ENCODE results near the gene CCL1.

GRCh38 chr17:34399725-34400124 lies 36.7 kb upstream of the CCL1 start:
- TF ChIP-seq, protein P1, sequence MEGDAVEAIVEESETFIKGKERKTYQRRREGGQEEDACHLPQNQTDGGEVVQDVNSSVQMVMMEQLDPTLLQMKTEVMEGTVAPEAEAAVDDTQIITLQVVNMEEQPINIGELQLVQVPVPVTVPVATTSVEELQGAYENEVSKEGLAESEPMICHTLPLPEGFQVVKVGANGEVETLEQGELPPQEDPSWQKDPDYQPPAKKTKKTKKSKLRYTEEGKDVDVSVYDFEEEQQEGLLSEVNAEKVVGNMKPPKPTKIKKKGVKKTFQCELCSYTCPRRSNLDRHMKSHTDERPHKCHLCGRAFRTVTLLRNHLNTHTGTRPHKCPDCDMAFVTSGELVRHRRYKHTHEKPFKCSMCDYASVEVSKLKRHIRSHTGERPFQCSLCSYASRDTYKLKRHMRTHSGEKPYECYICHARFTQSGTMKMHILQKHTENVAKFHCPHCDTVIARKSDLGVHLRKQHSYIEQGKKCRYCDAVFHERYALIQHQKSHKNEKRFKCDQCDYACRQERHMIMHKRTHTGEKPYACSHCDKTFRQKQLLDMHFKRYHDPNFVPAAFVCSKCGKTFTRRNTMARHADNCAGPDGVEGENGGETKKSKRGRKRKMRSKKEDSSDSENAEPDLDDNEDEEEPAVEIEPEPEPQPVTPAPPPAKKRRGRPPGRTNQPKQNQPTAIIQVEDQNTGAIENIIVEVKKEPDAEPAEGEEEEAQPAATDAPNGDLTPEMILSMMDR (IDR thresholded peaks at IDR 0.05), result no peak
- TF ChIP-seq POLR2A (IDR thresholded peaks at IDR 0.05), result no peak
